Breast epithelium (tissue), 3 donors: ENCODE results near the gene HCFC2.

Experiments used
- CTCF ChIP-seq, 3 donors: fragments of 450-650 bp; IDR thresholded peaks; one replicate each; pipeline ENCODE4 v1.5.1; 2016 to 2017; ENCODE audit warnings: antibody characterized with exemption in 3 of 3, mild to moderate bottlenecking in 3 of 3, moderate library complexity in 3 of 3
- POLR2A ChIP-seq: fragments of 450-650 bp; IDR thresholded peaks from one replicate; pipeline ENCODE4 v1.6.1; 2016; ENCODE audit warnings: antibody characterized with exemption, mild to moderate bottlenecking, moderate library complexity
- POLR2AphosphoS5 ChIP-seq, 3 donors: sonication (generic); formaldehyde crosslinking; IDR thresholded peaks; one replicate each; pipeline ENCODE4 v1.6.1; 2017; ENCODE audit warnings: antibody characterized with exemption in 3 of 3

- TF ChIP-seq CTCF (IDR thresholded peaks at IDR 0.05): no peak
- no peak for TF ChIP-seq POLR2A
- no peak for TF ChIP-seq POLR2AphosphoS5 (IDR thresholded peaks at IDR 0.05)
Measured at GRCh38 chr12:104049278-104049902, 14.9 kb upstream of the HCFC2 start.
